GM19452 (cell line): ENCODE results near the gene POFUT1.
"Not testable (repeated sequence)": the region's sequence is repeated elsewhere in the genome, so short reads cannot be mapped to it uniquely, and the experiment has no call there.

Experiments used
- ATAC-seq: cut with Tn5 transposase; IDR thresholded peaks from one replicate; pipeline ENCODE4 v1.9.1; 2021; ENCODE audit not compliant: unreplicated experiment

The POFUT1 gene

DNA sequence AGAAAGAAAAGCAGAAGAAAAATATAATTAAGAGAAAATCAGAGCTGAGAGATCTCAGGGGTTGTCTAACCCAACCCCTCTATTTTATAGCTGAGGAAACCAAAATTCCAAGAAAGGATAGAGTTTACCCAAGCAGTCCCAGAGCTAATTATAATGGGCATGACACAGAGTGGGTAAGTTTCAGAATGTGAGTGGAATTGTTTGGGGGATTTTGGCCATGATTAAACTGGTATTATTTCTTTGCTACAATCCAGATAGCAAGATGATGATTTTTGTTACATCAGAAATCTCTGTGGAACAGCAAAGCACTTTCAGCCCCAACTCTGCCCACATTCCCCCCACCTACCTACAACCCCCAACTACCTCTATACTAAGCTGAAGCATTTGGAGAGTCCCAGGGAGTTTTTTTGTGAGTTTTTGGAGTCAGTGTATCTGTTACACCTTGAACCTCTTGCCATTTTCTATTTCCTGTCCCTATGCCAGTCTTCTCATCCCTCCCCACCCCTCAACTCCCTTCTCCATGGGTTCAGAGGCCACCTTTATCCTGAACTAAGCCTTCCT, 24.7 kb downstream of the POFUT1 start:
- no peak for ATAC-seq

DNA sequence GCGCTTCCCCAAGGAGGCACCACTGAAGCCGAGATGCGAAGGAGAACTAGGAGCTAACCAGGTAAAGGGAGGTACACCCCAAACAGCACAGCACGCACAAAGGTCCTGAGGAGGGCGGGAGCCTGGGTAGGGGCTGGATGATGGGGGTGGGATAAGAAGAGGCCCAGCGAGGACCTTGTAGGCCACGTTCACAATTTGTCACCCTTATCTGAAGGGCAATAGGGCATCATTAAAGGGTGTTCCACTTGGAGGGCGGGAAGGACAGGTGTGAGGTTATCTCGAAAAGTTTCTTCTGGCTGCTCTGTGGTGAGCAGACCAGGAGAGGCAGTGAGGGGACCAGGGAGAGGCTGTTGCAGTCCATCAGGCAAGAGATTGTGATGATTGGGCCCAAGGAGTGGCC, 25.6 kb downstream of the POFUT1 start:
- ATAC-seq: no peak

DNA sequence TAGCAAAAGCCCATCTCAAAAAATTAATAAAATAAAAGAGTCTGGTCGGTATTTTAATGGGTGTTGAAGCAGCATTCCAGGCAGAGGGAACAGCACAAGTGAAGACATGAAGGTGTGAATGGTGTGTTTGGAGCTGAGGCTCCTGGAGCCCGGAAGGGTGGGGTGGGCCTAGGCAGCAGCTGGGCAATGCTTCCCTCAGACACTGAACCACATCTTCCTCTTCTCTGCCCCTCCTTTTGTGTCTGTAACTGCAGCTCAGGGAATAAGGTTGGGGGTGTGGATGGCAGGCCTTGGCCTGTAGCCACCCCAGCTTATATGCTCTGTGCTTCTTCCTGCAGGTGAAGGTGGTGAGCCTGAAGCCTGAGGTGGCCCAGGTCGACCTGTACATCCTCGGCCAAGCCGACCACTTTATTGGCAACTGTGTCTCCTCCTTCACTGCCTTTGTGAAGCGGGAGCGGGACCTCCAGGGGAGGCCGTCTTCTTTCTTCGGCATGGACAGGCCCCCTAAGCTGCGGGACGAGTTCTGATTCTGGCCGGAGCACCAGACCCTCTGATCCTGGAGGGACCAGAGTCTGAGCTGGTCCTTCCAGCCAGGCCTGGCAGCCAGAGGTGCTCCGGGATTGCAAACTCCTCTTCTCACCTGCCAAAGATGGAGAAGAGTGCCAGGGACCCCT, 26.6 kb downstream of the POFUT1 start:
- no peak for ATAC-seq

DNA sequence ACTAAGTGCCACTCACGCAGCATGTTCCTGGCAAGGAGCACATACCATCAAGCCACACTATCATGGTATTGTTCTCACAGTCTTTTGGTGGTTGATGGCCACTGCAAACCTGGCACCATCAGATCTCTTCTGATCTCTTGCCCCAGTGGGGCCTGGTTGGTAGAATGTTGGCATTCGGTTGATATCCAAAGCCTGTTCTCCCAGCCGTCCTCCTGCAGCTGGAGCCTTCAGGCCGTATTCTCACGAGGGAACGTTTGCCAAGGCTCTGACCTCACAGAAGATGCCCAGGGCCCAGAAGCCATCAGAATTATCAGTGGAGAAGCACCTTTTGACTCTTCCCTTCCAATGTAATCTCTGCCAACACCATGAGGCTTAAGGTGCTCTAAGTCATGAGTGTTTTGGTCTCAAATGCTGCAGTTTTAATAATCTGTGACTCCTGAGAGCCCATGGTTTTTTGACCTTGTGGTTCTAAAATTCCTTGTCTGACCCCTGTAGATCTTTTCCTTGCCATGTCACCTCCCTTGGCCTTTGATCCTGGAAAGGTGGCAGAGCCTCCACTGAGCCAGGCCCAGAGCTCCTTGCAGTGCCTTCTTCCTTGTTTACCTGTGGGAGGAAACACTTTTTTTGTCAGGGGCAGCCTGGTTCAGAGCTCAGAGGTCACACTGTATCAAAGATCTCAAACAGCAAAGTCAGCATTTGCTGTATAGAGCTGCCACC, 27.8 kb downstream of the POFUT1 start:
- ATAC-seq: no peak

DNA sequence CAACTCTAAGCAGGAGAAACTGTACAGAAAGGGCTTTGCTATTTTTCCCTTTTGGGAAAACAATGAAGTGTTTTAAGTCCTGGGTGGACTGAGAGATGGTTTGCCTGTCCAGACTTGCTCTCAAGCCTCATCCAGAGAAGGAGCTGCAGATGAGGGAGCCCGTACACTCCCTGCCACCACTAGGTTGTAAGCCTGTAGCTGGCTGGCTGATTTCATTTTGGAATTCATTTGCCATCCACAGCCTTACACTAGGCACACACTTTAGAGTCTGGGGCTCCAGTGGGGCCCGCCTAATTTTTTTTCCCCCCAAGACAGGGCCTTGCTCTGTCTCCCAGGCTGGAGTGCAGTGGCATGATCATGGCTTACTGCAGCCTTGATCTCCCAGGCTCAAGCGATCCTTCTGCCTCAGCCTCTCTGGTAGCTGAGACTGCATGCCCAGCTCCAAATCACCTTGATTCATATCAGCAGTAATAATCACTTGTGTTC, 28.4 kb downstream of the POFUT1 start:
- no peak for ATAC-seq

DNA sequence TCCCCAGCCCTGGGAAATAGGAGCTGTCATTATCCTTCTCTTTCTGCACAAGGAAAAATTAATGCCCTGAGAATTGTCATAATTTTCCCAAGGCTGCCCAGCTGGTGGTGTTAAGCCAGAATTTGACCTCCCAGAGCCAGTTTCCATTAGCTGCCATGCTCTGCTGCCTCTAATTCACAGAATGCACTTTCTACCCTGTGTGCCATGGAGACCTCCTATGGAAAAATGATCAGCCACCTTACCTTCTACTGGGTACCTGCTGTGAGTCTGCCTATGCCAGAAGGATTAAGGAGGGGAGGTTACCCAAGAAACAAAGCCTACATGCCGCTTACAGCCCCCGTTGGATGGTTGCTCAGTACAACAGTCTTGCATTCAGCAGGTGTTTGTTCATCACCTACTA, 29.1 kb downstream of the POFUT1 start:
- no peak for ATAC-seq

DNA sequence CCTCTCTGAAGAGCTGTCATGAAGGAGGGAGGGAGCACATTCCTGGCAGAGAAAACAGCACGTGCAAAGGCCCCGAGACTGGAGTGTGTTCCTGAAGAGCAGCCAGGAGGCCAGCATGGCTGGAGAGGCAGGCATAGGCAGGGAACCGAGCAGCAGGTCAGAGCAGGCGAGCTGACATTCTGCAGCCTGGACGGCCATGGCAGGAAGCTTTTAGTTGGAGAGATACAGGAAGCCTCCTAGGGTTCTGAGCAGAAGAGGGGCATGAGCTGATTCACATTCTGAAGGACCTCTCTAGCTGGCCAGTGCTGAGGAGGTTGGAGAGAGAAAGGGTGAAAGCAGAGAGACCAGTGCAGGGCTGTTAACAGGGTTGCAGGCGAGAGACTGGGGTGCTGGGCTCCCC, 29.7 kb downstream of the POFUT1 start:
- ATAC-seq: no peak

DNA sequence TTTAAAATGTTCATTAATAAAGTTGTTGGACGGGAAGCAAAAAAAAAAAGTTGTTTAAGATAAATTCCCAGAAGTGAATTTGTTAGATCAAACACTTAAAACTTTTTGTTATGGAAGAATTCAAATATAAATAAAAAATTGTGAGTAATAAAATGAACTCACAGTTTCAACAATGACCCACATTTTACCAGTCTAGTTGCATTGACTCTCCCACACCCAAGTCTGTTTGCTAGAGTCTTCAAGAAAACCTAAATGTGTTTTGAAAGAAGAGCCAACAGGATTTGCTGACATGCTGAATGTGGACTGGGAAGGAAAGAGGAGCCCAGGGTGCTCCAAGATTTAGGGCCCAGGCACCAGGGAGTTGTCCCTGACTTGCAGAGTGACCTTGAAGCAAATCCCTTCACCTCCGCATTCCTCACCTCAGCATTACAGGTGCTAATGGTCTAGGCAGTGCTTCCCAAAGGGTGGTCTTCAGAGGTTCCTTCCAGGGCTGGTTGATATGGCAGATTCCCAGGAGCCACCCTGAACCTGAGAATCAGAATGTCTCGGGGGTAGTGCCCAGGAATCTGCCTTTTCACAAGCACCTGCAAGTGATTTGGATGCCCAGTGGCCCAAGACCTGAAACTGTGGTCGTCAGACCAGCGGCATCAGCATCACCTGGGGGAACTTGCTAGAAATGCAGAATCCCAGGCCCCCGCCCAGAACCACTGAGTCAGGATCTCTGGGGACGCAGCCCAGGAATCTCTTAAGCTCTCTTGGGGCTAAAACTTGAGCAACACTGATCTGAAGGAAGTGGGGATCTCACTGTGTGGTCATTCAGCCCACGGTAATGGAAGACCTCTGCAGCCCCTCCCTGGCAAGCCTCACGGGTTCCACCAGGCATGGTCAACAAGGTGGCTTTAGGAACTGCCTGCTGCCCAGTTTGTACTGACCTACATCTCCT, 31.1 kb downstream of the POFUT1 start:
- ATAC-seq: no peak

DNA sequence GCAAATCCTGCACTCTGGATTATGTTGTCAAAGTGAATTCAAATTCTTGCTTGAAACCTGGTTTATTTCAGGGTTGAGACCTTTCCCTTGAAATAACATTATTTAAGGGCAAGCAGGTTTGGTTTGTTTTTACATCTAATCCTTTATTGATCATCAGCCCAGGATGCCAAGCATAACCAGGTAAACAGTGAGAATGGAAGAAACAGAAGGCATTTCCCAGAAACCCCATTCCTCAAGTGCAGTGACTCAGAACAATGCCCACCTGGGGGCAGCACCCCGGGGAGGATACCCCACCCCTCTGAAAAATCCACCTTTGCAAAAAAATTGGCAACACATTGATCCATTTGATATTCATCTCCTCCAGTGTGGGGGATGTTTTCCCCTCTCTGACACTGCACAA, 32.5 kb downstream of the POFUT1 start:
- ATAC-seq: no peak

DNA sequence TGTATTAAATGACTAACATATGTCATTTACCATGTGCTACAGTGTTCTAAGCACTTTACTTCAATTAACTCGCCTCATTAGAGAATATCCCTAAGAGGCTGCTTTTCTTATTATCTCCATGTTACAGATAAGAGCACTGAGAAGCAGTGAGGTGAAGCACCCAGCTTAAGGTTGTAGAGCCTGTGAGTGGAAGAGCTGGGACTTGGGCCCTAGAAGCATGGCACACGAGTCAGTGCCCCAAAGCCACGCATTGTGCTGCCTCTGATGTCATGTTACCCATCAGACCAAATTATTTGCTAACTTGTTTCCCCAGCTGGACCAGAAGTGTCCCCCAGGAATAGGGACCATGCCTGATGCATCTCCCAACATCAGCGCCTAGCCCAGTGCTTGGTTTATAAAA, 34.1 kb downstream of the POFUT1 start:
- no peak for ATAC-seq

DNA sequence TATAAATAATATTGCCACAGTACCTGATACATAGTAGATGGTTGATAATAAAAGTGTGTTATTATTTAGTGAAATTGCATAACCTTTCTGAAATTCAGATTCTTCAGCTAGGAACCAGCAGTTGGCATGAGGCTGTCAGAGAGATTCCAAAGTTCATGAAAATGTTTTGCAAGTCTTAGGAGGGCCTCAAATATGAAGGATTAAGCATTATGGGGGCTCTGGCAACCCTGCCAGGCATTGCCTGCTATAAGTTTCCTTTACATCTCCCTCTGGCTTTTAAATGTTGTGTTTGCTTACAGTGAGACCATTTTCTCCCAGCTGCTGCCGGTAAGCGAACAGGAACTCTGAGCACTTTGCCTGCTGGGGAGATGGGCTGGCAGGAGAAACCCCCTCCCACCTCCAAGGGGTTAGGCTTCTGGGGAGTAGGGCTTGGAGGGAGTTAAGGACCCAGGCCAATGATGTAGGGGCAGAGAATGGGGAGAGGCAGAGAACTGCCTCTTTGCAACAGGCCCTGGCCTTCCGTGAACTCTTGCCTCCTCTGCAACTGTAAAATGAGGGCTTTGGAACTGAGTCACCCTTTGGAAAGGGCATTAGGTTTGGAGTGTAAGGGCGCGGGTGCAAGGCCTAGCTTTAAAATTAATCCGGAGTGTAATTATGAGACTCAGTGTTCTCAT, 36.6 kb downstream of the POFUT1 start:
- ATAC-seq: no peak

DNA sequence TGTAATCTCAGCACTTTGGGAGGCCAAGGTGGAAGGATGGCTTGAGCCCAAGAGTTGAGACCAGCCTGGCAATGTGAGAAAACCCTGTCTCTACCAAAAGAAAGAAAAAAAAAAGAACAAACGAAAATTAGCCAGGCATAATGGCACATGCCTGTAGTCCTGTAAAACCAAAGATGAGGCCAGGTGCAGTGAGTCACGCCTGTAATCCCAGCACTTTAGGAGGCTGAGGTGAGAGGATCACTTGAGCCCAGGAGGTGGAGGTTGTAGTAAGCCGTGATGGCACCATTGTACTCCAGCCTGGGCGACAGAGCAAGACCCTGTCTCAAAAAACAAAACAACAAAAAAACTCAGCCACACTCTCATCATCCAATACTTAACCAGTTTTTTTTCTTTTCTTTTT, 37.3 kb downstream of the POFUT1 start:
- no peak for ATAC-seq

DNA sequence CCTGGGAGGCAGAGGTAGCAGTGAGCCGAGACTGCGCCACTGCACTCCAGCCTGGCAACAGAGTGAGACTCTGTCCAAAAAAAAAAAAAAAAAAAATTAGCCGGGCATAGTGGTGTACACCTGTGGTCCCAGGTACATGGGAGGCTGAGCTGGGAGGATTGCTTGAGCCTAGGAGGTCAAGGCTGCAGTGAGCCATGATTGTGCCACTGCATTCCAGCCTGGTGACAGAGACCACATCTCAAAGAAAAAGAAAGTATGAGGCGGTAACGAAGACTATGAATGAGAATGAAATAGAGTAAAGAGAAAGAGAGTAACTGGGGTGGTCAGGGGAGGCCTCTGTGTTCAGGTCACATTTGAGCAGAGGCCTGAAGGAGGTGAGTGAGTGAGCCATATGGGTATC, 38.5 kb downstream of the POFUT1 start:
- ATAC-seq: not testable (repeated sequence)

DNA sequence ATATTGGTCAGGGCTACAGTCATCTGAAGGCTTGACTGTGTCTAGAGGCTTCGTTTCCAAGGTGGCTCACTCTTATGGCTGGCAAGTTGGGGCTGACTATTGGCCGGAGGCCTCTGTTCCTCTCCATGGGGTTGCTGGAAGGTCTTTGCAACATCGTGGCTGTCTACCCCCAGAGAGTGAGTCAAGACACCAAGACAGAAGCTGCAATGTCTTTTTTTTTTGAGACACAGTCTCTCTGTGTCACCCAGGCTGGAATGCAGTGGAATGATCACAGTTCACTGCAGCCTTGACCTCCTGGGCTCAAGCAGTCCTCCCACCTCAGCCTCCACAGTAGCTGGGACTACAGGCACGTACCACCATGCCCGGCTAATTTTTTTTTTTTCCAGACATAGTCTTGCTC, 40.4 kb downstream of the POFUT1 start:
- ATAC-seq: no peak

DNA sequence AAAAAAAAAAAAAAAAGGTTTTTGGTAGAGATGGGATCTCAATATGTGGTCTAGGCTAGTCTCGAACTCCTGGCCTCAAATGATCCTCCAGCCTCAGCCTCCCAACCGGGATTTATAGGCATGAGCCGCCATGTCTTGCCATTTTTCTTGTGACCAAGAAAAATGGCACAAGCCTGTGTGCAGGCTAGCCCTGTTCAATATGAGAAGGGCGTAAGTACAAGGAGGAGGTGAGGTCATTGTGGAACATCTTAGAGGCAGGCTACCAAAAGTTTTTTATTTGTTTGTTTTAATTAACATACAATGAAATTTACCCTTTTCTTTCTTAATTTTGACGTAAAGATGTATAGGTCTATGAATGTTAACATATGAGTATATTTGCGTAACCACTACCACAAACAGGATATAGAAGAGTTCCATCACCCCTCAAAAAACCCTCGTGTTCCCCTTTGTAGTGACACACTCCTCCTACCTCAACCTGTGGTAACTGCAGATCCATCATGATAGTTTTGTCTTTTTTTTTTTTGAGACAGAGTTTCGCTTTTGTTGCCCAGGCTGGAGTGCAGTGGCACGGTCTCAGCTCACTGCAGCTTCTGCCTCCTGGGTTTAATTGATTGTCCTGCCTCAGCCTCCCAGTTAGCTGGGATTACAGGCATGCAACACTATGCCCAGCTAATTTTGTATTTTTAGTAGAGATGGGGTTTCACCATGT, 41.5 kb downstream of the POFUT1 start:
- no peak for ATAC-seq

DNA sequence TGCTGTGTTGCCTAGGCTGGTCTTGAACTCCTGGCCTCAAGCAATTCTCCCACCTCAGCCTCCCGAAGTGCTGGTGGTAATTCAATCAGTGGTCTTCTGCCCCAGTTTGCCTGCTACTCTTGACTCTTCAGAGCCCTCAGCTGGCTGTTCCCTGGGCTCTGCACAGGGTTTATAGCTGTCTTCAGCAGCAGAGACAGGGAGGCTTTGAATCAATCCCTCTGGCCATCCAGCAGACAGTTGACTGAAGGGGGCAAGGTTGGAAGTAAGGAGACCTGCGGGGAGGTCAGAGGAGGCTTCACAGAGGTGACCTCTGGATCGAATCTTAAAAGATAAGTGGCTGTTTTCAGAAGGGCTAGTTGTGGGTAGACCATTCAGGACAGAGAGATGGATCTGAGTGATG, 43.8 kb downstream of the POFUT1 start:
- ATAC-seq: no peak

DNA sequence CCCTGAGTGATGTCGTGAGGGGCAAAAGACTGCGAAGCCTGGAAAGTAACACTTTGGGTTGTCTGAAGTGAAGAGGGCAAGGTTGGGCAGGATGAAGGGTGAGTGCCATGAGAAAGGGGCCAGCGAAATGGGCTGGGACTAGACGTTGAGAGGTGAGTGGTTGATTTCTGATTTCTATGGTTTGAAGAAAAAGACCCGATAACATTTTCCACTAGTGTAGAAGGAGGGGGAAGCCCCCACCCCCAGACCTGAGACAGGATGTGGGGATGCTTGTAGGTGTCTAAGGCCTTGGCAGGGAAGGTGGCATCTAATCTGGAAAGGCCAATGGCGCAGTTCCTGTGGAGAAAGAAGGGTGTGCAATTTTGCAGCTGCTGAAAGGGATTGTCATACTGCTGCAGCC, 44.5 kb downstream of the POFUT1 start:
- ATAC-seq: no peak

DNA sequence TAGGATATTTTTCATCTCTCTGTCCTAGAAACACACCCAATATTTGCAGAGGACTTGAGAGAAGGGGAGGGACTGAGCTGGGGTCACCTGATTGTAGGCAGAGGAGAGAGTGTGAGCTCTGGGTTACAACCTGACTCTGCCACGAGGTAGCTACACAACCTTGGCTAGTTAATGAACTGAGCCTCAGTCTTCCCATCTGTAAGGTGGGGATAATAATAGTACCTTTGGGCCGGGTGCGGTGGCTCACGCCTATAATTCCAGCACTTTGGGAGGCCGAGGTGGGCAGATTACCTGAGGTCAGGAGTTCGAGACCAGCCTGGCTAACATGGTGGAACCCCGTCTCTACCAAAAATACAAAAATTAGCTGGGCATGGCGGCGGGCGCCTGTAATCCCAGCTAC, 53.3 kb downstream of the POFUT1 start:
- not testable (repeated sequence) for ATAC-seq

DNA sequence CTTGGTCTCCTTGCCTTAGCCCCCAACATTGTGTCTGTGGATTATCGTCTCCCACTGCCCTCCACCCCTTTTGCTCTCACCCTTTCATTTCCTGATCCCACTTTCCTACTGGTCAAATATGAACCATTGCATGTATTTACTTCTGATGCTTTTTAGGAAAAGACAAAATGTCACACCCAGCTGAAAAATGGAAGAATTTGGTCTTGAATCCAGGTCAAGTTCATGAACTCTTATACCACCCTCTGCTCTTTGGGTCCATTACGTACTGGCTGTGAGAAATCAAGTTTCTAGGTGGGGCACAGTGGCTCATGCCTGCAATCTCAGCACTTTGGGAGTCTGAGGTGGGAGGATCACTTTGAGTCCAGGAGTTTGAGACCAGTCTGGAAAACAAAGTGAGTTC, 54.0 kb downstream of the POFUT1 start:
- ATAC-seq: no peak

DNA sequence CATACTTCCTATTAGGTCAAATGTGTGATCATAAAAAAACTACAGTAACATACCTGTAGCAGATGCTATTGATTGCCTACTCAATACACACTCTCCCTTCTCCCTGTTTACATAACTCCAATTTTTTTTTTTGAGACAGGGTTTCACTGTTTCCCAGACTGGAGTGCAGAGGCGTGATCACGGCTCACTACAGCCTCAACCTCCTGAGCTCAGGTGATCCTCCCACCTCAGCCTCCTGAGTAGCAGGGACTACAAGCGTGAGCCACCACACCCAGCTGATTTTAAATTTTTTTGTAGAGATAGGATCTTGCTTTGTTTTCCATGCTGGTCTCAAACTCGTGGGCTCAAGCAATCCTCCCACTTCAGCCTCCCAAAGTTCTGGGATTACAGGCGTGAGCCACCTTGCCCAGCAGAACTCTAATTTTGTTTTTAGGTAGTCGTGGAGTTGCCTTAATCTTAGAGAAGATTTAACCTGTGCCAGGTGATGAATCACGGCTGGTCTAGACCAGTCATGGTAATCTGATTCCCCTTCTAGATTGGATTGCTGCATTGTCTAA, 55.8 kb downstream of the POFUT1 start:
- ATAC-seq: no peak
